GM18505 (cell line): ENCODE measurements around the gene FHOD3.
A peak's percentile ranks its signal among the peaks of the same experiment; 100 is the strongest.

Source experiments
- ATAC-seq: cut with Tn5 transposase; IDR thresholded peaks from one replicate; pipeline ENCODE4 v1.9.1; 2021; ENCODE audit not compliant: unreplicated experiment
- POLR2A ChIP-seq: IDR thresholded peaks from 4 replicates; pipeline ENCODE4 v1.6.1; 2011; ENCODE audit warnings: borderline replicate concordance; ENCODE audit not compliant: insufficient read depth, insufficient read length; ENCODE audit errors: extremely low read depth

Gene FHOD3

GRCh38 chr18:36610258-36610657 is 312.7 kb downstream of the FHOD3 start:
- no peak for TF ChIP-seq POLR2A
- peak; percentile 75 for ATAC-seq

DNA sequence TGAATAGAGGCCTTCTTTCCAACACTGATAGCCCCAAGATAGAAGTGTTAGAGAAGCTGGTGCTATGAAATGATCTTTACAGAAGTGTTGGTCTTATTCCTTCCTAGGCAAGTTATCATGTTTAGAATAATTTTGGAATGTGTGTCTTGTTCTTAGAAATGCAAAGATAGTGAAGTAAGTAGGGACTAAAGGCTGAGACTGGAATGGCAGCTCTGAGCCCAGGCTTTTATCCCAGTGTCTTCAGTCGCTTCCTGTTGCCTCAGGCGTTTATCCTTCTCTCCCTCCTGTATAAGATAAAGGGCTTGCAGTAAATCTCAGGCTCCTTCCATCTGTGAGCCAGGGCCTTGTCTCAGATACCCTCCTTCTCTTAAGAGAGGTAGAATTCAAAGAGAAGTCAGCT is 313.1 kb downstream of the FHOD3 start:
- no peak for ATAC-seq
- no peak for TF ChIP-seq POLR2A

DNA sequence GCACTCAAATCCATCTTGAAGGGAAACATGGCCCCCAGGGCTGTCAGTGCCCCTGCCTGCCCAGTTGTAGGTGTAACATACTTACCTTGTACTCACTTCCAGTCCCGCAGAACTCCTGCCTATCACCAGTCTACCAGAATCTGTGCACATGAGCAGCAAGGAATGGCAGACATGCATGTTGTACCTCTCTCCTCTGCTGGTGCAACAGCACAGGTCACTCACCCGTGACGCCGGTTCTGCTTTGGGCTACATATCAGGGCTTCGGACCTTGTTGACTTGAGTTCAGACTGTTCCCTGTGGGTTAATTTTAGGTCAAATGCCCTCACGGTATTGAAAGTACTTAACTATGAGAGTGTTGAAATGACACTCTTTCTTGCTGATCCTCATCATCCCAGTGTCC is 315.6 kb downstream of the FHOD3 start:
- ATAC-seq = no peak
- TF ChIP-seq POLR2A = no peak

GRCh38 chr18:36613810-36614209 is 316.3 kb downstream of the FHOD3 start:
- no peak for TF ChIP-seq POLR2A
- ATAC-seq = no peak

DNA sequence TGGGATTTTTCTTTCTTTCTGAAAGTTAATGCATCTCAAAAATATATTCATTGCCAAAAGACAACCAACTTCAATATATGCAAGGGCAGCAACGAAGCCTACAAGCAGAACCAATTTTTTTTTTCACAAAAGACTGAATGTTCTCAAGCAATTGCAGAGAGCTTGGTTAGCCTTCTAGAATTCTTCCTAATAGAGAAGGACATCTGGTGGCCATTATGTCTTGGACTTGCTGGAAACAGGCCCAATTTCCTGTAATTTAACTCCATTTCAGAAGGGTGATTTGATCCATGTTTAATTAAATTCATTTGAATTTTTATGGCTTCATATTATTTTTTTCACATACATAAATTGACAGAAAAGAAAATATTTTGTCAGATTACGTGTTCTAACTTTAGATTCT is 323.3 kb downstream of the FHOD3 start:
- no peak for TF ChIP-seq POLR2A
- ATAC-seq = no peak

DNA sequence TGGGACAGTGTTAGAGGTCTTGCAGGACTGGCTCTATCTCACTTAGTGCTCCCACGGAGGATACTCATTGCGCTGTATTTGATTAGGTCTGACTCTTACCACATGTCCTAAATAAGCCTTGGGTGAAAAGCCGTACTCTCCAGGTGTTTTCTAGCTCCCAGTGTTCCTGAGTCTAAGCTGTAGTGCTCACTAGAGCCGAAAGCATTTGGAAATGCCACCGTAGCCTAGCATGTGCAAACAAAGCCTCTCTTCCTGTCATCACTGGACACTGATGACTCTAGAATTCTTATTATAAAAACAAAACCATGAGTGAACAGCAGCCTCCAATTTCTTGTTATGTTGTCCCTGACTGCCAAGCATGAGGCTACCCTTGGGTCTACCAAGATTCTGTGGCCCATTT is 325.1 kb downstream of the FHOD3 start:
- no peak for TF ChIP-seq POLR2A
- no peak for ATAC-seq

- ATAC-seq = no peak
- no peak for TF ChIP-seq POLR2A
Measured at GRCh38 chr18:36623091-36623490, 325.6 kb downstream of the FHOD3 start.

- no peak for TF ChIP-seq POLR2A
Measured at GRCh38 chr18:36623681-36624190, 326.2 kb downstream of the FHOD3 start.

GRCh38 chr18:36624451-36625167 is 327.1 kb downstream of the FHOD3 start:
- no peak for TF ChIP-seq POLR2A
- no peak for ATAC-seq

More at GRCh38 chr18:36623681-36624190, 326.2 kb downstream of the FHOD3 start:
- ATAC-seq = no peak

- TF ChIP-seq POLR2A = no peak
Measured at GRCh38 chr18:36625386-36625785, 327.9 kb downstream of the FHOD3 start.

DNA sequence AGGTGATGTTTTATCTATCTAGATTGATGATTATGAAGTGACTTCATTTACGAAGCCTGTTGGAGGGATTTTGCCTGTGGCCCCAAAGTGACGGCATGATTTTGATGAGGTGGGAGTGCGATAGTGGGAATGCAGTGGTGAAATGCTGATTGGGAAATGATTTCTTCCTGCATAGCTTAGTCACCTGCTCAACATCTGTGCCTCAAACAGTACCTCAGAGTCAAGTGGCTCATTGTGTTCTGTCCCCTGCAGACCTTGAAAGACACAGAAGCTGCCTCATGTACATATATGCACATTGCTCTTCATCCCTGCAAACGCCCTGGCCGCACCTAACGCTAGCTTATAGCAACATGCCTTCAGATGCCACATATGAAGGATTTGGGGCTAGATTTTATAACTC is 330.1 kb downstream of the FHOD3 start:
- no peak for ATAC-seq

More at GRCh38 chr18:36625386-36625785, 327.9 kb downstream of the FHOD3 start:
- ATAC-seq = no peak

GRCh38 chr18:36628435-36629137 is 331.1 kb downstream of the FHOD3 start:
- ATAC-seq = no peak
- TF ChIP-seq POLR2A = no peak

More for the DNA sequence above, 330.1 kb downstream of the FHOD3 start:
- TF ChIP-seq POLR2A = no peak

DNA sequence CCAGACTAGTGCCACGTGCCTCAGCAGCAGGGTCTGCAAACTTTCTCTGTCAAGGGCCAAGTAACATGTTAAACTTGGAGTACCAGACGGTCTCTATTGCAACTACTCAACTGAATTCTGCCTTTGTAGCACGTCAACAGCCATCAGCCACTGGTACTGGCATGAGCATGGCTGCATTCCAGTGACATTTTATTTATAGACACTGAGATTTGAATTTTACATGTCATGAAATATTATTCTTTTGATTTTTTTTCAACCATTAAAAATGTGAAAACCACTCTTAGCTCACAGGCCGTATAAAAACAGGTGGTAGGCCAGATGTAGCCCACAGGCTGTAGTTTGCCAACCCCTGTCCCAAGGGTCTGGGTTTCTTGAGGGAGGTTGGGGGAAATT is 331.6 kb downstream of the FHOD3 start:
- no peak for TF ChIP-seq POLR2A

DNA sequence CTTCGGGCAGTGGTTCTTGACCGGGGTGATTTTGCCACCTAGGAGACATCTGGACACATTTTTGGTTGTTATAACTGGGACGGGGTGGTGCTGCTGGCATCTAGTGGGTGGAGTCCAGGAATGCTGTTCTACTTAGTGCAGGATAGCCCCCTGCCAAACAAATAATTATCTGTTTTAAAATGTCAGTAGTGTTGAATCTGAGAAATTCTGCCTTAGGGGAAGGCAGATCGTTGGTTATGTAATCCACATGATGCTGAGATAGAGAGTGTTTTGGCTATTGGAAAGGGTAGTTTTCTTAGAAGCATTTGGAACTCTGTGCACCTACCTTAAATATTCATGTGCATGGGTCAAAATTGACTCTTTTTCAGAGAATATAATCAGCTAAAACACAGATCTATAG is 332.3 kb downstream of the FHOD3 start:
- no peak for ATAC-seq
- TF ChIP-seq POLR2A = no peak

More for the DNA sequence above, 331.6 kb downstream of the FHOD3 start:
- ATAC-seq = no peak
